DMS53 treated with DMSO at 0.1 percent for 48 hours (cell line): ENCODE results near the gene MICAL3.

Source experiments
- DNase-seq: peaks from one replicate; lab custom pipeline; 2025; ENCODE audit not compliant: unreplicated experiment; lab: John Stamatoyannopoulos, UW

Gene MICAL3

GRCh38 chr22:17783773-17784480, 240.4 kb downstream of the MICAL3 start:
- no peak for DNase-seq

GRCh38 chr22:17783312-17783711, 241.0 kb downstream of the MICAL3 start:
- DNase-seq = no peak

GRCh38 chr22:17782621-17783020, 241.7 kb downstream of the MICAL3 start:
- no peak for DNase-seq

- DNase-seq = no peak
These were observed 242.2 kb downstream of the MICAL3 start for GRCh38 chr22:17782158-17782557.

- DNase-seq = no peak
These were observed 242.9 kb downstream of the MICAL3 start for GRCh38 chr22:17781319-17782031.

- DNase-seq = no peak
These were observed 243.5 kb downstream of the MICAL3 start for GRCh38 chr22:17780741-17781318.

- no peak for DNase-seq
These were observed 244.1 kb downstream of the MICAL3 start for GRCh38 chr22:17780116-17780740.

GRCh38 chr22:17779286-17780115, 244.9 kb downstream of the MICAL3 start:
- DNase-seq = no peak

GRCh38 chr22:17778412-17778976, 245.9 kb downstream of the MICAL3 start:
- DNase-seq = no peak

- no peak for DNase-seq
These were observed 246.7 kb downstream of the MICAL3 start for GRCh38 chr22:17777717-17778044.

GRCh38 chr22:17777005-17777716, 247.2 kb downstream of the MICAL3 start:
- DNase-seq = no peak

- no peak for DNase-seq
These were observed 248.4 kb downstream of the MICAL3 start for GRCh38 chr22:17775781-17776465.

- no peak for DNase-seq
These were observed 249.3 kb downstream of the MICAL3 start for GRCh38 chr22:17774926-17775685.

- DNase-seq = no peak
These were observed 250.0 kb downstream of the MICAL3 start, which contains the start of gene BID for GRCh38 chr22:17774206-17774925. Gene BID, minus strand, starts transcription at chr22:17774469. Its CDS starts 24,353 bp downstream, at chr22:17750116.

- DNase-seq = peak; percentile 39
These were observed 250.7 kb downstream of the MICAL3 start for GRCh38 chr22:17773606-17774205.

GRCh38 chr22:17772958-17773605, 251.3 kb downstream of the MICAL3 start:
- DNase-seq = no peak
